Panc1 (cell line): ENCODE measurements around the gene RARA. TPM values are rescaled to one million over a fixed set of nuclear protein-coding genes. Genes with fewer than 3 reads are reported as not detected.

Experiments used
- ATAC-seq: fragments of 200-7000 bp; cut with Tn5 transposase; 2 replicates; pipeline ENCODE4 v1.9.1; 2020; ENCODE audit warnings: mild to moderate bottlenecking, moderate library complexity
- BruUV-seq: library from RNA; stranded (reverse); fragments of 400-500 nt; replicated peaks from 2 replicates; lab custom pipeline; 2021; lab: Mats Ljungman, UMichigan
- CTCF ChIA-PET: fragments of 300-600 bp; sonication (Branson Sonifier 250); formaldehyde crosslinking; loops from one replicate; lab custom pipeline; 2022; ENCODE audit warnings: antibody characterized with exemption; lab: Charles Lee
- POLR2A ChIA-PET: fragments of 300-600 bp; sonication (Branson Sonifier 250); formaldehyde crosslinking; loops from one replicate; lab custom pipeline; 2022; ENCODE audit warnings: antibody characterized with exemption; lab: Charles Lee
- DNase-seq: peaks from one replicate; pipeline ENCODE4 v3.0.0-alpha.2; 2010; ENCODE audit warnings: low read depth, low spot score
- H3K27ac ChIP-seq: 2 replicates; pipeline ENCODE4 v1.5.1; 2011; ENCODE audit warnings: mild to moderate bottlenecking, low read length, inconsistent platforms
- H3K27me3 ChIP-seq: fragments of 200-500 bp; sonication (Bioruptor generic); 2 replicates; pipeline ENCODE4 v1.6.0; 2014; ENCODE audit warnings: low read length, inconsistent platforms; ENCODE audit not compliant: control insufficient read depth, insufficient read depth
- H3K36me3 ChIP-seq: fragments of 200-500 bp; sonication (Bioruptor generic); 2 replicates; pipeline ENCODE4 v1.5.1; 2014; ENCODE audit warnings: inconsistent platforms, mild to moderate bottlenecking, low read length, moderate library complexity; ENCODE audit not compliant: control insufficient read depth, insufficient read depth
- H3K4me1 ChIP-seq: 2 replicates; pipeline ENCODE4 v1.5.1; 2011; ENCODE audit warnings: inconsistent platforms, mild to moderate bottlenecking, low read length, moderate library complexity; ENCODE audit not compliant: control insufficient read depth, insufficient read depth
- H3K4me3 ChIP-seq, 2 experiments: 2 replicates each; pipeline ENCODE4 v1.5.1; 2011 to 2012; ENCODE audit warnings: low read depth in 2 of 2, low read length in 2 of 2, mild to moderate bottlenecking in 2 of 2, inconsistent platforms in 1 of 2, moderate library complexity in 1 of 2
- H3K9me3 ChIP-seq: fragments of 200-500 bp; sonication (Bioruptor generic); 2 replicates; pipeline ENCODE4 v1.5.1; 2014; ENCODE audit warnings: low read depth, mild to moderate bottlenecking, inconsistent platforms, low read length, moderate library complexity; ENCODE audit not compliant: control insufficient read depth, insufficient read depth
- CTCF ChIP-seq: fragments of 450-650 bp; IDR thresholded peaks from 2 replicates; pipeline ENCODE4 v1.5.1; 2017; ENCODE audit warnings: mild to moderate bottlenecking
- POLR2AphosphoS5 ChIP-seq: IDR thresholded peaks from 2 replicates; pipeline ENCODE4 v1.6.1; 2012; ENCODE audit warnings: mild to moderate bottlenecking, low read depth, low read length, moderate library complexity
- REST ChIP-seq, 2 experiments: IDR thresholded peaks; 2 replicates each; pipeline ENCODE4 v1.6.1; 2011 to 2012; ENCODE audit warnings: low read depth in 2 of 2, control low read depth in 1 of 2, low read length in 1 of 2, mild to moderate bottlenecking in 1 of 2, moderate library complexity in 1 of 2; ENCODE audit not compliant: insufficient read depth in 1 of 2
- SIN3A ChIP-seq: IDR thresholded peaks from 2 replicates; pipeline ENCODE4 v1.6.1; 2012; ENCODE audit warnings: low read depth, mild to moderate bottlenecking, low read length, moderate library complexity, borderline replicate concordance; ENCODE audit not compliant: insufficient read depth
- TCF7L2 ChIP-seq: IDR thresholded peaks from 2 replicates; pipeline ENCODE4 v1.6.1; 2011; ENCODE audit warnings: mild to moderate bottlenecking, low read depth, low read length, inconsistent platforms
- in situ Hi-C: cut with HindIII; loops from 2 replicates; pipeline ENCODE4 v1.10.0; 2016; ENCODE audit warnings: low sequenced_read_pairs, low pct_unique_long_range_greater_than_20kb
- intact Hi-C: fragments of 100-400 bp; cut with micrococcal nuclease; formaldehyde crosslinking; loops from one replicate; pipeline ENCODE4 v1.10.0; 2022; ENCODE audit not compliant: unreplicated experiment
- total RNA-seq: library from RNA; stranded (reverse); gene quantifications from one replicate; pipeline ENCODE4 v1.2.1, GENCODE V29; 2021; ENCODE audit not compliant: unreplicated experiment

The RARA gene
- total RNA-seq, 1 experiment from 2014 or later, result 55.6 TPM

DNA sequence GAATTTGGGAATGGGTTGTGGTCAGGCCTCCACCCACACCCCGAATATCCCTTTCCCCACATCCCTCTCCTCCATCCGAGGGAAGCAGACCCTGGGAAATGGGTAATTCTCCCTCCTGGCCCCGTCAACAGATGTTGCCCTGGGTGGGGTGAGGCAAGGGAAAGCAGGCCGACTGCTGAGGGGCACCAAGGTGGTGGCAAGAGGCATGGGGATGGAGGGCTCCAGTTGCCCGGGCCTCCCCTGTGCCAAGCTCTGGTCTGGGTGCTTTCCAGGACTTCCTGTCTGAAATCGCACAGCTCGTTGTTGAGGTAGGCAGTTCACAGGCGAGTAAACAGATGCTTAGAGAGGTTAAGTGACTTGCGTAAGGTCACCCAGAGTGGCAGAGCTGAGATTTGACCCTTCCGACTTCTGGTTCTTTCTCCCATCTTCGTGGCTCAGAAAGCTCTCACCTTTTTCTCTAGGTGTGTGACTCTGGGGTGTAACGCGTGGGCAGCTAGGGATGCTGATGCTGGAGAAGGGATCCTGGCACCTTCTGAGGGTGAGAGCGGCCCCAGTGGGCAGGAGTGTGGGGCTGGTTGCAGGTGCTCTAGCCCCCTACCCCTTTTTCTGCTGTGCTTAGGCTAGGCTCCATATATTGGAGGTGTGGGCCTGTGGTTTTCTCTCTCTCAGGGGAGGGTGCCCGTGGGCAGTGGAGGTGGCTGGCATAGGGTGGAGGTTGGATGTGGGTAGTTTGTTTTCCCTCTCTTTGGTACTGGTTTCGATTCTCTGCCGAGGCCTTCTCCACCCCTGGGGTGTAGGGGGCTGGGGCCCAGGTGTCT lies 17.2 kb downstream of the RARA start:
- Histone ChIP-seq H3K4me1 (peaks cover 86% of the 10 kb centered on the region), H3K9me3 (no peaks in the 10 kb centered on the region), H3K27ac (peak overlapping the region; percentile 69), H3K27me3 (no peaks in the 10 kb centered on the region), H3K36me3 (no peaks in the 10 kb centered on the region), H3K4me3 (peak overlapping the region in 1 of 2 experiments; percentile 15; a peak in 2 of 4 replicates)
- DNase-seq (no peak), ATAC-seq (peak; percentile 28)
- ChIA-PET CTCF (interaction anchor here (0.6 kb wide), 1 partner anchor 9 kb away, joined by 3 read pairs; no protein-coding TSS in a partner anchor), POLR2A (interaction anchor here (0.7 kb wide), 2 partner anchors 9 to 13 kb away, joined by 11 read pairs; no protein-coding TSS in a partner anchor)
- TF ChIP-seq CTCF (no peak), TCF7L2 (no peak), POLR2AphosphoS5 (no peak), SIN3A (no peak), REST (IDR thresholded peaks at IDR 0.05; ENCODE audit: insufficient read depth in 1 of 2, low read depth in 2 of 2, low read length in 1 of 2) (no peak)
- intact Hi-C loops, result no loop called here
- BruUV-seq, result no TSS peak
- in situ Hi-C loops, result no loop called here

DNA sequence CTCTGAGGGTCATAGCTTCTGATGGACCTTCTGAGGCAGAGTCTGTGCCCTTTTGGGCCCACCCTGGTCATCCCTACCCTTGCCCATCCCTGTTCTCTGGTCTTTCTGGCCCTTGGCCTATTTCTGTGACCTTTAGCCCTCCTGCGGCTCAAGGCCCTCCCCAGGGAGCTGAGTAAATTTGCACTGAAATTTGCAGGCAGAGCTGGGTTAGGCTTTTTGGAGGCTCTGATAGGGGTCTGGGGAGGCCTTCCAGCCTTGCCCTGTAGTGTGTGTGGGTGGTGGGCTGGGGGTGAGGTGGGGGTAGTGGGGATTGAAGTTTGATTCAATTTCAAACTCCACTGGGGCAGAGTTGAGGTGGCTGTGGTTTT lies 17.8 kb downstream of the RARA start:
- in situ Hi-C loops, result no loop called here
- ChIA-PET CTCF (interaction anchor here (0.6 kb wide), 1 partner anchor 10 kb away, joined by 3 read pairs; no protein-coding TSS in a partner anchor), POLR2A (interaction anchor here (0.7 kb wide), 1 partner anchor 12 kb away, joined by 11 read pairs; no protein-coding TSS in a partner anchor)

More for the DNA sequence above, 17.8 kb downstream of the RARA start:
- Histone ChIP-seq H3K9me3 (no peaks in the 10 kb centered on the region), H3K27me3 (no peaks in the 10 kb centered on the region), H3K36me3 (no peaks in the 10 kb centered on the region), H3K4me1 (peaks cover 86% of the 10 kb centered on the region), H3K4me3 (peak overlapping the region in 1 of 2 experiments; percentile 15; a peak in 2 of 4 replicates), H3K27ac (peak overlapping the region; percentile 69)
- intact Hi-C loops, result no loop called here
- DNase-seq, result no peak
- ATAC-seq, result no peak
- no peak for TF ChIP-seq REST (IDR thresholded peaks at IDR 0.05; ENCODE audit: insufficient read depth in 1 of 2, low read depth in 2 of 2, low read length in 1 of 2)
- no peak for TF ChIP-seq CTCF
- no peak for TF ChIP-seq POLR2AphosphoS5
- no peak for TF ChIP-seq SIN3A
- no peak for TF ChIP-seq TCF7L2
- no TSS peak for BruUV-seq
